Suprapubic skin (tissue), 4 donors: ENCODE measurements around the gene ARHGAP5. TPM values are rescaled to one million over a fixed set of nuclear protein-coding genes. Genes with fewer than 3 reads are reported as not detected.
"Not testable (repeated sequence)": the region's sequence is repeated elsewhere in the genome, so short reads cannot be mapped to it uniquely, and the experiment has no call there.

ENCODE experiments used
- DNase-seq, 2 donors: peaks; one replicate each; pipeline ENCODE4 v3.0.0-alpha.2; 2019; ENCODE audit warnings: low spot score in 2 of 2
- H3K27ac ChIP-seq: fragments of 200-600 bp; sonication (generic); one replicate; pipeline ENCODE4 v1.5.1; 2019
- H3K27me3 ChIP-seq: fragments of 200-600 bp; sonication (generic); one replicate; pipeline ENCODE4 v1.5.1; 2019
- H3K36me3 ChIP-seq: fragments of 200-600 bp; sonication (generic); one replicate; pipeline ENCODE4 v1.5.1; 2019
- H3K4me1 ChIP-seq: fragments of 200-600 bp; sonication (generic); one replicate; pipeline ENCODE4 v1.5.1; 2019
- H3K4me3 ChIP-seq: fragments of 200-600 bp; sonication (generic); one replicate; pipeline ENCODE4 v1.5.1; 2019; ENCODE audit warnings: mild to moderate bottlenecking
- H3K9me3 ChIP-seq: fragments of 200-600 bp; sonication (generic); one replicate; pipeline ENCODE4 v1.5.1; 2019
- CTCF ChIP-seq, 2 donors: fragments of 200-600 bp in 1 of 2; fragments of 450-650 bp in 1 of 2; sonication (generic) in 1 of 2; IDR thresholded peaks; one replicate each; pipeline ENCODE4 v1.5.1; 2016 to 2019; ENCODE audit warnings: antibody characterized with exemption in 2 of 2, mild to moderate bottlenecking in 1 of 2, moderate library complexity in 1 of 2
- EP300 ChIP-seq: sonication (generic); formaldehyde crosslinking; IDR thresholded peaks from one replicate; pipeline ENCODE4 v1.6.1; 2017; ENCODE audit warnings: antibody characterized with exemption
- POLR2A ChIP-seq, 2 donors: fragments of 450-650 bp; IDR thresholded peaks; one replicate each; pipeline ENCODE4 v1.6.1; 2017; ENCODE audit warnings: antibody characterized with exemption in 2 of 2, mild to moderate bottlenecking in 2 of 2, moderate library complexity in 2 of 2
- POLR2AphosphoS5 ChIP-seq, 3 donors: sonication (generic); formaldehyde crosslinking; IDR thresholded peaks; one replicate each; pipeline ENCODE4 v1.6.1; 2017; ENCODE audit warnings: antibody characterized with exemption in 3 of 3
- WGBS: methylation state at CpG from one replicate; pipeline ENCODE4 v1.1.5; 2018; 5-methylcytosine and 5-hydroxymethylcytosine counted together
- total RNA-seq, 4 donors: library from RNA; depleted of rRNA; stranded (reverse); fragments of >200 nt; gene quantifications; one replicate each; pipeline ENCODE4 v1.1.0, GENCODE V29; 2016

ARHGAP5 gene
- total RNA-seq, 4 donors from 2014 or later, result 92.5 to 125 (median 109) TPM

- peaks cover 6% of the 10 kb centered on the region for H3K36me3 ChIP-seq
- no peaks in the 10 kb centered on the region for H3K9me3 ChIP-seq
- H3K4me1 ChIP-seq, result peaks cover 4% of the 10 kb centered on the region
- no peak for DNase-seq
- no peak overlapping the region for H3K4me3 ChIP-seq
- WGBS, result 69% methylated on average over 2 of the region's 2 CpGs
- no peak overlapping the region for H3K27ac ChIP-seq
- TF ChIP-seq POLR2A (IDR thresholded peaks at IDR 0.05) (no peak), POLR2AphosphoS5 (IDR thresholded peaks at IDR 0.05) (no peak), EP300 (no peak), CTCF (IDR thresholded peaks at IDR 0.05) (no peak)
- H3K27me3 ChIP-seq, result no peaks in the 10 kb centered on the region
Observed at GRCh38 chr14:32110548-32110896, 33.4 kb downstream of the ARHGAP5 start.

DNA sequence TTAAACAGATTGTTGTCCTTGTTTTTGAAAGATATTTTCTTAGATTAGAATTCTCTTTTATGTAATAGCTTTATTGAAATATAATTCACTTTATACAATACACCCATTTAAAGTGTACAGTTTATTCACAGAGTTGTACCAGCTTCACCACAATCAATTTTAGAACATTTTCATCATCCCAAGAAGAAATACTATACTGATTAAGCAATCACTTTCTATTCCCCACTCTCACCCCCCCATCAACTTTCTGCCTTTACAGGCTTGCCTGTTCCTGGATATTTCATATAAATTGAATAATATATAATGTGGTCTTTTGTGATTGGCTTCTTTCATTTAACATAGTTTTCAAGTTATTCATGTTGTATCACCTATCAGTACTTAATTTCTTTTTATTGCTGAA lies 44.4 kb downstream of the ARHGAP5 start:
- Histone ChIP-seq H3K9me3 (no peaks in the 10 kb centered on the region), H3K4me1 (peaks cover 4% of the 10 kb centered on the region), H3K27ac (no peak overlapping the region), H3K36me3 (no peaks in the 10 kb centered on the region), H3K4me3 (no peak overlapping the region), H3K27me3 (no peaks in the 10 kb centered on the region)
- no peak for DNase-seq
- TF ChIP-seq EP300 (no peak), CTCF (IDR thresholded peaks at IDR 0.05) (no peak), POLR2A (IDR thresholded peaks at IDR 0.05) (no peak), POLR2AphosphoS5 (IDR thresholded peaks at IDR 0.05) (no peak)

GRCh38 chr14:32121948-32122347 lies 44.8 kb downstream of the ARHGAP5 start:
- TF ChIP-seq CTCF (IDR thresholded peaks at IDR 0.05), result no peak
- TF ChIP-seq EP300, result no peak
- no peak for TF ChIP-seq POLR2AphosphoS5 (IDR thresholded peaks at IDR 0.05)
- TF ChIP-seq POLR2A (IDR thresholded peaks at IDR 0.05), result no peak
- WGBS, result 68% methylated on average over 1 of the region's 1 CpG
- Histone ChIP-seq H3K27me3 (no peaks in the 10 kb centered on the region), H3K4me3 (no peak overlapping the region), H3K9me3 (no peaks in the 10 kb centered on the region), H3K27ac (no peak overlapping the region), H3K4me1 (peaks cover 4% of the 10 kb centered on the region), H3K36me3 (no peaks in the 10 kb centered on the region)
- no peak for DNase-seq

DNA sequence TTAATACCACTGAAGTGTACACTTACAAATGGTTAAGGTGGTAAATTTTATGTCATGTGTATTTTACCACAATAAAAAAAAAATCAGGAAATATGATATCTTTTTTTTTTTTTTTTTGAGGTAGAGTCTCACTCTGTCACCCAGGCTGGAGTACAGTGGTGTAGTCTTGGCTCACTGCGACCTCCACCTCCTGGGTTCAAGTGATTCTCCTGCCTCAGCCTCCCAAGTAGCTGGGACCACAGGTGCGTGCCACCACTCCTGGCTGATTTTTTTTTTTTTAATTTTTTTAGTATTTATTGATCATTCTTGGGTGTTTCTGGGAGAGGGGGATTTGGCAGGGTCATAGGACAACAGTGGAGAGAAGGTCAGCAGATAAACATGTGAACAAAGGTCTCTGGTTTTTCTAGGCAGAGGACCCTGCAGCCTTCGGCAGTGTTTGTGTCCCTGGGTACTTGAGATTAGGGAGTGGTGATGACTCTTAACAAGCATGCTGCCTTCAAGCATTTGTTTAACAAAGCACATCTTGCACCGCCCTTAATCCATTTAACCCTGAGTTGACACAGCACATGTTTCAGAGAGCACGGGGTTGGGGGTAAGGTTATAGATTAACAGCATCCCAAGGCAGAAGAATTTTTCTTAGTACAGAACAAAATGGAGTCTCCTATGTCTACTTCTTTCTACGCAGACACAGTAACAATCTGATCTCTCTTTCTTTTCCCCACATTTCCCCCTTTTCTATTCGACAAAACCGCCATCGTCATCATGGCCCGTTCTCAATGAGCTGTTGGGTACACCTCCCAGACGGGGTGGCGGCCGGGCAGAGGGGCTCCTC lies 50.0 kb downstream of the ARHGAP5 start:
- H3K36me3 ChIP-seq, DNase-seq, H3K27ac ChIP-seq, H3K27me3 ChIP-seq, H3K4me3 ChIP-seq, H3K9me3 ChIP-seq: not testable (repeated sequence)
- WGBS, result 89% methylated on average over 4 of the region's 13 CpGs
- peaks cover 19% of the 10 kb centered on the region for H3K4me1 ChIP-seq

- DNase-seq, H3K36me3 ChIP-seq: not testable (repeated sequence)
- WGBS, result 88% methylated on average over 22 of the region's 57 CpGs
Observed at GRCh38 chr14:32127731-32128654, 50.9 kb downstream of the ARHGAP5 start.

GRCh38 chr14:32128703-32129102 lies 51.6 kb downstream of the ARHGAP5 start:
- no peak overlapping the region for H3K27ac ChIP-seq
- no peak for DNase-seq
- H3K27me3 ChIP-seq, result no peaks in the 10 kb centered on the region
- H3K4me3 ChIP-seq, result no peak overlapping the region
- 79% methylated on average over 1 of the region's 1 CpG for WGBS
- H3K36me3 ChIP-seq, result peaks cover 9% of the 10 kb centered on the region
- peaks cover 19% of the 10 kb centered on the region for H3K4me1 ChIP-seq
- TF ChIP-seq POLR2AphosphoS5 (IDR thresholded peaks at IDR 0.05) (no peak), EP300 (no peak), POLR2A (IDR thresholded peaks at IDR 0.05) (no peak), CTCF (IDR thresholded peaks at IDR 0.05) (no peak)
- no peaks in the 10 kb centered on the region for H3K9me3 ChIP-seq

More at GRCh38 chr14:32127731-32128654, 50.9 kb downstream of the ARHGAP5 start:
- not testable (repeated sequence) for H3K9me3 ChIP-seq, H3K4me3 ChIP-seq, H3K27ac ChIP-seq, H3K27me3 ChIP-seq
- H3K4me1 ChIP-seq, result peaks cover 19% of the 10 kb centered on the region
